Kidney capillary endothelial cell (primary cell): ENCODE data around the gene ESRRA.

Source experiments
- DNase-seq: peaks from one replicate; pipeline ENCODE4 v3.0.0-alpha.2; 2018; ENCODE audit warnings: low spot score

Gene ESRRA

GRCh38 chr11:64305075-64305690 is at the start of gene ESRRA:
Gene ESRRA (plus strand): TSS chr11:64305524. CDS start chr11:64307180, 1,656 bp downstream.
- DNase-seq = peak; percentile 97

DNA sequence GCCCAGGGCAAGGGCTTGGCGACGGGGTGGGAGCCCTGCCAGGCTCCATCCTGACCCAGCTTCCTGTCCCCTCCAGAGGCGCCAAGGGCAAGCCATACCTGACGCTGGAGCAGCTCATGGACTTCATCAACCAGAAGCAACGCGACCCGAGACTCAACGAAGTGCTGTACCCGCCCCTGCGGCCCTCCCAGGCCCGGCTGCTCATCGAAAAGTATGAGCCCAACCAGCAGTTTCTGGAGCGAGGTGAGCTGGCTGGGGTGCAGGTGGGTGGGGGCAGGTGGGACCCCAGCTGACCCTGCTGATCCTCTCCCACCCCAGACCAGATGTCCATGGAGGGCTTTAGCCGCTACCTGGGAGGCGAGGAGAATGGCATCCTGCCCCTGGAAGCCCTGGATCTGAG is 49.0 kb upstream of the ESRRA start:
- no peak for DNase-seq

GRCh38 chr11:64258356-64258755 is 47.0 kb upstream of the ESRRA start:
- DNase-seq = no peak

DNA sequence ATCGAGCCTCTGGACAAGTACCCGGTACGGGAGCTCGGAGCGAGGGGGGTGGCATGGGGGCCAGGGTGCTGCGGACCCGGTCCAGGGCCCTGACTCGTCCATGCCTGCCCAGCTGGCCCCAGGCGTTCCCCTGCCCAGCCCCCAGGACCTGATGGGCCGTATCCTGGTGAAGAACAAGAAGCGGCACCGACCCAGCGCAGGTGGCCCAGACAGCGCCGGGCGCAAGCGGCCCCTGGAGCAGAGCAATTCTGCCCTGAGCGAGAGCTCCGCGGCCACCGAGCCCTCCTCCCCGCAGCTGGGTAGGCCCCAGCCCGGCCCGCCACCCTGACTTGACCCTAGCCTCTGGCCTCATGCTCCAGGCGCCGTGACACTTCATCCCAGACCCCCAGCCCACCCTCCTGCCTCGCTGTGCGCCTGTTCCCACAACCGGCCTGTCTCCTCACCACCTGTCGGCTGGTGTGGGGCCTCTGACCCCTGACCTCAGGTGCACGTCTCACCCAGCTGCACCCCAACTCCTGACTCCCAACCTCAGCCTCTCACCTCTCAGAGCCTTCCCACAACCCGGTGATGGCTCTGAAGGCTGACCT is 46.3 kb upstream of the ESRRA start:
- DNase-seq = no peak

- DNase-seq = no peak
Observed at GRCh38 chr11:64259533-64260067, 45.7 kb upstream of the ESRRA start.

DNA sequence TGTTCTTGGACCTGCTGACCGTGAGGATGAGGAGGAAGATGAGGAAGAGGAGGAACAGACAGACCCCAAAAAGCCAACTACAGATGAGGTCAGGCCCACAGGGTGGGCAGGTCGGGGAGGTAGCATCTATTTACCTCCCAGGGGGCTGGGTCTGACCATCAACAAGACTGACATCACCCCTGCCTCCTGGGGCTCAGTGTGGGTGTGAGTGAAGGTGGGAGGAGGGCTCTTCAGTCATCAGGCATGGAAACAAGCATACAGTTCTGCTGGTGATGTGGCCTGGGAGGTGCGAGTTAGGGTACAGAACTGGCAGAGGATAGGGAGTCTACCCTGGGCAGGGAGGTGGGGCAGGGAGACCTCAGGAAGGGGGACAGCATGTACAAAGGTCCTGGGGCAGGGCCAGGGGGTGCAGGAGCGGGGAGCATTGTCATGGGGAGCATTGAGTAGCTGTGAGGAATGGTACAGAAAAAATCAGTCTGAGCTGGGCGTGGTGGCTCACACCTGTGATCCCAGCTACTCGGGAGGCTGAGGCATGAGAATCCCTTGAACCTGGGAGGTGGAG is 45.1 kb upstream of the ESRRA start:
- no peak for DNase-seq

GRCh38 chr11:64261556-64262080 is 43.7 kb upstream of the ESRRA start:
- no peak for DNase-seq

DNA sequence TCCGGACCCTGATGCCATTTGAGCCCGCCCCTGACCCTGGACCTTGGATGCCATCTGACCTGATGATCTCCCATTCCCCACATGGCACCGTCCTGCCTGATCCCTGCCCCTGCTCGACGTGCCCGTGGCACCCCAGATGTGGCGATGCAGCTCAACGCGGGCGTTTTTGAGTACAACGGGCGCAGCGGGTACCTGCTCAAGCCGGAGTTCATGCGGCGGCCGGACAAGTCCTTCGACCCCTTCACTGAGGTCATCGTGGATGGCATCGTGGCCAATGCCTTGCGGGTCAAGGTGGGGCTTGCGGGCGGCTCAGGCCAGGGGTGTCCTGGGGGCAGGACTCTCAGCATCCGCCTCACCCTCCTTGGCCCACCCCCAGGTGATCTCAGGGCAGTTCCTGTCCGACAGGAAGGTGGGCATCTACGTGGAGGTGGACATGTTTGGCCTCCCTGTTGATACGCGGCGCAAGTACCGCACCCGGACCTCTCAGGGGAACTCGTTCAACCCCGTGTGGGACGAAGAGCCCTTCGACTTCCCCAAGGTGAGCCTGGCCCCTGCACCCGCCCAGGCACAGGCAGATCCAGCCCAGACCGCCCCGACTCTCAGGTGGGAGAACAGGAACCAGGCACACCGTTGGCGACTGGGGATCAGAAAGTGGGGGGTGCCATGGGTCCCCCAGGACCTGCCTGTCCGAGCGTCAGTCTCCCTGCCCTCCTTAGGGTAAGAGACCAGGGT is 42.9 kb upstream of the ESRRA start:
- no peak for DNase-seq

- peak; percentile 75 for DNase-seq
Observed at GRCh38 chr11:64263021-64263946, 42.0 kb upstream of the ESRRA start.

- no peak for DNase-seq
Observed at GRCh38 chr11:64263947-64264317, 41.4 kb upstream of the ESRRA start.

DNA sequence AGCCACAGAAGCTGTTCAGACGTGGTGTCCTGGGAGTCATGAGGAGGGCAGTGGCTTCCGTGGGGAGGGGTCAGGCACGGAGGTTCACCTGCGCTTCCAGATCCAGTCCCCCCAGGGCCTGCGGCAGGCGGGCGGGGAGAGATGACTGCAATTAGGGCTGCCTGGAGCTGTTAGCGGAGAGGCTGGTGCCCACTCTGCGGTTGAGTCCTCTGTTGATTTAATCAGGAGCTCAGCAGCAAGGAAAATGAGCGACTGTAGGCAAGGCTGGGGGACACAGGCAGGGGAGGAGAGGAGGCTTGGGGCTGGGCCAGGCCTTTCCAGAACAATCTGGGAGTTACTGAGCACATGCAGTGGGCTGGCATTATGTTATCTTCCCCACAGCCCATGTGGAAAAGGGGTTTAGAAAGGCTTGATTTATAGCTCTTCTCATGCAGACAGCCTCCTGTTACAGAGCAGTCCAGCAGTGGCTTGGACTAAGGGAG is 40.9 kb upstream of the ESRRA start:
- DNase-seq = no peak

GRCh38 chr11:64265176-64266160 is 39.9 kb upstream of the ESRRA start:
- DNase-seq = no peak

- DNase-seq = no peak
Observed at GRCh38 chr11:64266339-64266738, 39.0 kb upstream of the ESRRA start.

DNA sequence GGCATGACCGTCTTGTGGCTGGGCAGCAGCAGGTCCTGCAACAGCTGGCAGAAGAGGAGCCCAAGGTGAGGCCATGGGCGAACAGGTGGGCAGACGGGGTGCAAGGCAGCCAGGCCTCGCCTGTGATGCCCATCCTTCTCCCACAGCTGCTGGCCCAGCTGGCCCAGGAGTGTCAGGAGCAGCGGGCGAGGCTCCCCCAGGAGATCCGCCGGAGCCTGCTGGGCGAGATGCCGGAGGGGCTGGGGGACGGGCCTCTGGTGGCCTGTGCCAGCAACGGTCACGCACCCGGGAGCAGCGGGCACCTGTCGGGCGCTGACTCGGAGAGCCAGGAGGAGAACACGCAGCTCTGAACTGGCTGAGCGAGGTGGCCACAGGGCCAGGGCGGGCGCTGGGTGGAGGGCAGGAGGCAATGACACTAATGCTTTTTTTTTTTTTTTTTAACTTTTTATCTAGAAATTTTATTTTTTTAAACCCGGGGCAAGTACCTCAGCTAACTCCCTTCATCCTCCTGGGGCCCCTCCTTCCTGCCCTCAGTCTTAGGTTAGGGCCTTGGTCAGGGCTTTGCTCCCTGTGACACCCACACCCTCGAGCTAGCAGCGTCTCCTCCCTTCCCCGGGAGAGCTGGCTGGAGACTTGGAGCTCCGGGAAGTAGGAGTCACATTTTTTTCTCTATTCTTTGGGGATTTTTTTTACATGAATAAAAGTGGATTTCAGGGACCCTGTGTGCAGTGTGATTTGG is 37.9 kb upstream of the ESRRA start:
- peak; percentile 30 for DNase-seq

DNA sequence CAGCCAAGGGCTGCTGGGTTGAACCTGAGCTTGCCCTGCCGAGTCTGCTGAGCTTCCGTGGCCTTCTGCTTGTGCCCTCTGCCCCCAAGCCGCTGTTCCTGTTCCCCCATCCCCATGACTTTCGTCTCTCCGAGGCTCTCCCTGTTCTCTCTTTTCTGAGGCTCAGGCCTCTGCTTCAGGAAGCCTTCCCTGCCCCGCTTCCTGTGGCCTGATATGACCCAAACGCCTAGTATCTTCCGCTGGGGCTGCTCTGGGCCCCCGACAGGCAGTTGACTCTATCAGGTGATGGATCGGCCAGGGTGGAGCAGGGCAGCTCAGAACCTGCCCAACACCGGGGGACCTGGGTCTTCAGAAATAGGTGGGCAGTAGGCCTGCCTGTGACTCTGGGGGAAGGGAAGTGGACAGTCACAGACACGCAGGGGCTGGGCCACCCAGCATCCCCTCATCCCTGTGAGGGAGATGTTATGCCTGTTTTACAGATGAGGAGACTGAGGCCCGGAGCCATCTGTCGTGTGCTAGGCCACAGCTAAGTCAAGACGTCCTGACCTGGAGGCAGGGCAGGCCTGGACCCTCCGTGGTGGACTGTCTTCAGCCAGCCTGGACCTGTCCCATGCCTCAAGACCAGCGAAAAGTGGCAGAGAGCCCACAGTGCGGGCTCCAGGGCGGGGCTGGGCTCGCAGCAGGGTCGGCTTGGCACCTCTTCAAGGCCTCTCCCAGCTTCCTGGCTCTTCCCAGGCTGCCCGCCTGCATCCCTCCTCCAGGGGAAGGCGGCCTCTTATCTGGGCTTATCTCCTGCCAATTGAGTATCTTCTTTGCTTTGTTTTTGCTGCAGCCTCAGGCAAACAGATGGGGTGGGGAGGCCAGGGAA is 37.1 kb upstream of the ESRRA start:
- DNase-seq = peak; percentile 42

DNA sequence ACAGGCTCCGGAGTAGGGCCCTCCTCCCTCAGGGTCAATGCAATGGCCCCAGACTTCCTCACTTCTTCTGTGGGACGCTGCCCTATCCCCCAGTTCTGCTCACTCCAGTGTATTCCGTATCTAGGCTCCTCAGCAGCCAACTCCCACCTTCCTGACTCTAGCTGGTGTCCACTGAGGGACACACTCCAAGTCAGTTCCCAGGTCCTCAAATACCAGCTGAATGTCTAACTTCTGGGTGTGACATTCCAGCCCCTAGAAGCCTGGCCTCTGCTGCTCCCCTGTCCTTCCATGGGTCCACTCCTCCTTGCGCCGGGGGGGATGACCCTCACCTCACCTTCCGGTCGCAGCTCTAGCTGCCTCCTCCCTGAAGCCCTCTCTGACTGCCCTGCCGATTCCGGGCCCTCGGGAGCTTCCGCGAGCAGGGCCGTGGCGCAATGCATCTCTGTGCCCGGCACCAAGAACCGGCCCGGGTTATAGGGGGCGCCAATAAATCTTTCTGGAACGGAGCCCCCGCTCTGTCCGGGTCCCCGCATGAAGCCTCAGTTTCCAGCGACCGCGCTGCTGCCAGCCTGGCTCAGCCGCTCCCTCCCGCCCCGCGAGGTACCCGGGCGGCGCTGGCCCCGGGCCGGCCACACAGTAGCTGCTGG is 36.3 kb upstream of the ESRRA start:
- DNase-seq = peak; percentile 21

GRCh38 chr11:64269540-64270220 is 35.6 kb upstream of the ESRRA start:
- peak; percentile 97 for DNase-seq
